ENCODE data around the gene KCNG2.

Gene KCNG2

DNA sequence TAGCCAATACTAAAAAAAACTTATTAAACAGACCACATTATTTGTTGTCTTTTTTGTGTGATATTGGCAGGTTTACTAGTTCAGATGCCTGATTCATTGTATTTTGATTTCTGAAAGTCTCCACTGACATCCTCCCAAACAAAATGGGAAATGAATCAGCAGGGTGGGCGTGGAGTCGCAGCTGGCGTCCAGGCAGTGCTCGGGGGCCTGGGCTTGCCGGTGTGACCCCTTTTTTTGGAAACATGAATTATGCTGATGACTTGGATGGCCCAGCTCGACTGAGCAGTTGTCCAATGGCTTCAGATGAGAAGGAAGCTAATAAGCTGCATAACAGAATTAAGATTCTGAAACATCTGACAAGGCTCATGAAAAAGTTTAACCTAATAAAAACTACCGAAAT, 1.7 kb upstream of the KCNG2 start:
- no peak overlapping the region for H3K4me3 ChIP-seq (replicated peaks; ENCODE audit: low read depth, low read length)
- DNase-seq (ENCODE audit: low read depth) = peak; percentile 48
- TF ChIP-seq, protein P1, sequence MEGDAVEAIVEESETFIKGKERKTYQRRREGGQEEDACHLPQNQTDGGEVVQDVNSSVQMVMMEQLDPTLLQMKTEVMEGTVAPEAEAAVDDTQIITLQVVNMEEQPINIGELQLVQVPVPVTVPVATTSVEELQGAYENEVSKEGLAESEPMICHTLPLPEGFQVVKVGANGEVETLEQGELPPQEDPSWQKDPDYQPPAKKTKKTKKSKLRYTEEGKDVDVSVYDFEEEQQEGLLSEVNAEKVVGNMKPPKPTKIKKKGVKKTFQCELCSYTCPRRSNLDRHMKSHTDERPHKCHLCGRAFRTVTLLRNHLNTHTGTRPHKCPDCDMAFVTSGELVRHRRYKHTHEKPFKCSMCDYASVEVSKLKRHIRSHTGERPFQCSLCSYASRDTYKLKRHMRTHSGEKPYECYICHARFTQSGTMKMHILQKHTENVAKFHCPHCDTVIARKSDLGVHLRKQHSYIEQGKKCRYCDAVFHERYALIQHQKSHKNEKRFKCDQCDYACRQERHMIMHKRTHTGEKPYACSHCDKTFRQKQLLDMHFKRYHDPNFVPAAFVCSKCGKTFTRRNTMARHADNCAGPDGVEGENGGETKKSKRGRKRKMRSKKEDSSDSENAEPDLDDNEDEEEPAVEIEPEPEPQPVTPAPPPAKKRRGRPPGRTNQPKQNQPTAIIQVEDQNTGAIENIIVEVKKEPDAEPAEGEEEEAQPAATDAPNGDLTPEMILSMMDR (IDR thresholded peaks at IDR 0.05; ENCODE audit: low read length, missing control alignments) = no peak

DNA sequence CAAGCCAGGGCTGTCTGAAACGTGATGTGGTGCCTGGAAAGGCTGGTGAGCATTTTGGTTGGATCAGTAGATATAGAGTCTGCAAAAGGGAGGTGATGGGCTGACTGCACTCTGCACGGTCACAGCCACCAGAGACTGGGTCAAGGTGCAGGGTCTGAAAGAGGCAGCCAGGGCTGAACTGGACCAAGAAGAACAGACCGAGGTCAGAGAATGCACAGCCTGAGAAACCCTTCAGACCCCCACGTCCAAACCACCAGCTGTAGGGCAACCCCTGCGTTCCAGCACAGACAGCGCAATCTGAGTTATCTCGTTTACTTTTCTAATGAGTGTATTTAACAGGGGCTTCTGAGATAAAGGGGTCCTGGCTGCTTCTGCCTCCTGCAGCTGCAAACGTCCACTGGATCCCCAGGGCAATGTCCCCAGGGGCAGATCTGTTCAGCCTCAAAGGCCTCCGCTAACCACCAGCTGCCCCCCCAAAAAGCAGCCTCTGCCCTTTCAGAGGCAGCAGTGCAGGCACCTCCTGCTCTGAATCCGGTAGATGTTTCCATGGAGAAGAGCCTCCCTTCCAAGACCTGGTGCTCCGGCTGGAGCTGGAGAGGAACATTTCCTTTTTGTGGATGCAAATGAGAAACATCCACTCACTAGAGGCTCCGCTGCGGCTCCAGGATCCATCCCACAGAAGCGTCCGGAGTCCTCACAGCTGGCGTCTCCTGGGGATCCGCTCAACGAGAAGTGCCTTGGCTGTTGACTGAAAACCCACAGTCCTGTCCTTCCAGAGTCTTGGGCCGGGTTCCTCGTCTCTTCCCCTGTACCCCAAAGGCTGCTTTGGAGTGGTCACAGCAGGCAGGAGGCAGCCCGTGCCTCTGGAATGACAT, 970 bp upstream of the KCNG2 start:
- H3K4me3 ChIP-seq (replicated peaks; ENCODE audit: low read depth, low read length) = peak overlapping the region; percentile 64
- TF ChIP-seq, protein P1 (IDR thresholded peaks at IDR 0.05; ENCODE audit: low read length, missing control alignments) = no peak
- peak; percentile 65 for DNase-seq (ENCODE audit: low read depth)

- DNase-seq (ENCODE audit: low read depth) = no peak
- H3K4me3 ChIP-seq (replicated peaks; ENCODE audit: low read depth, low read length) = peak overlapping the region; percentile 64
- TF ChIP-seq, protein P1 (IDR thresholded peaks at IDR 0.05; ENCODE audit: low read length, missing control alignments) = no peak
Observed at GRCh38 chr18:79798346-79798998, 734 bp downstream of the KCNG2 start.

DNA sequence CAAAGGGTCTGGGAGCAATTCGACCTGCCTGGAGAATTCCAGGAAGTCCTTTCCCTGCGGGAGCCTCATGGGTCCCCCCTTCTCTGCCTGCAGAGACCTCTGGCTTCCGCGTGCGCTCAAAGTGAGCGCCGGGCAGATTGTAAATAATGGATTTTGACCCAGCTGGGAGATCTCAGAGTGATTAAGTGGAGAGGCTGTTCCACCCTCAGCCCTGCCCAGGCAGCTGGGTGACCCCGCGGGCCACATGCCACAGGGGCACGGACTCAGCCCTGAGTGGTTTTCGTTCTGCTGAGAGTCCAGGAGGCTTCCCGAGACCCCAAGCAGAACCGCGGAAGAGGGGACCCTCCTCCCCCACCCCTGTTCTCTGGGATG, 1.2 kb downstream of the KCNG2 start:
- TF ChIP-seq, protein P1 (IDR thresholded peaks at IDR 0.05; ENCODE audit: low read length, missing control alignments) = no peak
- peak overlapping the region; percentile 64 for H3K4me3 ChIP-seq (replicated peaks; ENCODE audit: low read depth, low read length)
- DNase-seq (ENCODE audit: low read depth) = peak; percentile 34

GRCh38 chr18:79799619-79800370, 2.1 kb downstream of the KCNG2 start:
- no peak for DNase-seq (ENCODE audit: low read depth)
- H3K4me3 ChIP-seq (replicated peaks; ENCODE audit: low read depth, low read length) = peak overlapping the region; percentile 64
- TF ChIP-seq, protein P1 (IDR thresholded peaks at IDR 0.05; ENCODE audit: low read length, missing control alignments) = no peak

- no peak overlapping the region for H3K4me3 ChIP-seq (replicated peaks; ENCODE audit: low read depth, low read length)
- TF ChIP-seq, protein P1 (IDR thresholded peaks at IDR 0.05; ENCODE audit: low read length, missing control alignments) = no peak
- DNase-seq (ENCODE audit: low read depth) = no peak
Observed at GRCh38 chr18:79800371-79801180, 2.8 kb downstream of the KCNG2 start.
